CD4-positive, alpha-beta T cell treated with Interleukin-21 for 1 hour (primary cell): ENCODE results near the gene AGXT.

Experiments used
- DNase-seq: peaks from one replicate; pipeline ENCODE4 v3.0.0-alpha.2; 2020

Gene AGXT

GRCh38 chr2:240886678-240887609 is 18.3 kb downstream of the AGXT start:
- DNase-seq, result no peak

- no peak for DNase-seq
Observed at GRCh38 chr2:240887631-240888030, 19.0 kb downstream of the AGXT start.

GRCh38 chr2:240888130-240888889 is 19.7 kb downstream of the AGXT start:
- DNase-seq, result no peak

GRCh38 chr2:240888890-240889573 is 20.4 kb downstream of the AGXT start:
- DNase-seq, result no peak

GRCh38 chr2:240889601-240890560 is 21.3 kb downstream of the AGXT start:
- DNase-seq, result no peak

- no peak for DNase-seq
Observed at GRCh38 chr2:240890691-240891090, 22.1 kb downstream of the AGXT start.

- DNase-seq, result no peak
Observed at GRCh38 chr2:240891492-240892340, 23.1 kb downstream of the AGXT start.

- no peak for DNase-seq
Observed at GRCh38 chr2:240892356-240892755, 23.7 kb downstream of the AGXT start.

- DNase-seq, result no peak
Observed at GRCh38 chr2:240892925-240893324, 24.3 kb downstream of the AGXT start.

GRCh38 chr2:240893363-240893844 is 24.8 kb downstream of the AGXT start:
- peak; percentile 8 for DNase-seq

- DNase-seq, result no peak
Observed at GRCh38 chr2:240894006-240894405, 25.4 kb downstream of the AGXT start.

- no peak for DNase-seq
Observed at GRCh38 chr2:240894836-240895558, 26.4 kb downstream of the AGXT start.

- DNase-seq, result no peak
Observed at GRCh38 chr2:240895656-240896388, 27.2 kb downstream of the AGXT start, which contains the start of gene MAB21L4. Gene MAB21L4 (minus strand): TSS chr2:240896156. CDS start chr2:240895997, 159 bp downstream.

GRCh38 chr2:240896394-240896793 is 27.8 kb downstream of the AGXT start:
- no peak for DNase-seq

- no peak for DNase-seq
Observed at GRCh38 chr2:240896871-240897692, 28.5 kb downstream of the AGXT start.

GRCh38 chr2:240898108-240898730 is 29.6 kb downstream of the AGXT start:
- no peak for DNase-seq

- no peak for DNase-seq
Observed at GRCh38 chr2:240898731-240899467, 30.3 kb downstream of the AGXT start.
